HEK293 (cell line): ENCODE results near the gene BCR.

Experiments
- GLIS2 ChIP-seq: fragments of 450-650 bp; formaldehyde crosslinking; IDR thresholded peaks from 2 replicates; pipeline ENCODE4 v1.5.1; 2016; ENCODE audit warnings: missing biosample characterization, missing genetic modification characterization
- HOXD13 ChIP-seq: sonication (generic); formaldehyde crosslinking; IDR thresholded peaks from 2 replicates; pipeline ENCODE4 v1.8.0; 2022; ENCODE audit warnings: missing genetic modification reagents, borderline replicate concordance
- MYNN ChIP-seq: fragments of 450-650 bp; formaldehyde crosslinking; IDR thresholded peaks from 2 replicates; pipeline ENCODE4 v1.5.1; 2016; ENCODE audit warnings: missing biosample characterization, missing genetic modification characterization, borderline replicate concordance
- PRDM1 ChIP-seq: fragments of 450-650 bp; formaldehyde crosslinking; IDR thresholded peaks from 2 replicates; pipeline ENCODE4; 2016; ENCODE audit warnings: missing biosample characterization, missing genetic modification characterization
- TCF7L2 ChIP-seq: IDR thresholded peaks from 2 replicates; pipeline ENCODE4 v1.6.1; 2011; ENCODE audit warnings: low read depth, mild to moderate bottlenecking, inconsistent platforms, low read length, moderate library complexity, borderline replicate concordance
- ZBTB8A ChIP-seq: fragments of 450-650 bp; formaldehyde crosslinking; IDR thresholded peaks from 2 replicates; pipeline ENCODE4 v1.5.1; 2016; ENCODE audit warnings: missing biosample characterization, missing genetic modification characterization
- ZEB2 ChIP-seq: fragments of 450-650 bp; formaldehyde crosslinking; IDR thresholded peaks from 2 replicates; pipeline ENCODE4 v1.5.1; 2016; ENCODE audit warnings: missing biosample characterization, missing genetic modification characterization
- ZFP3 ChIP-seq: fragments of 450-650 bp; formaldehyde crosslinking; IDR thresholded peaks from 2 replicates; pipeline ENCODE4 v1.5.1; 2016; ENCODE audit warnings: low read depth, missing biosample characterization, missing genetic modification characterization
- ZIC2 ChIP-seq: fragments of 450-650 bp; formaldehyde crosslinking; IDR thresholded peaks from 2 replicates; pipeline ENCODE4 v1.5.1; 2016; ENCODE audit warnings: missing biosample characterization, missing genetic modification characterization
- ZNF138 ChIP-seq: fragments of 450-650 bp; formaldehyde crosslinking; IDR thresholded peaks from 2 replicates; pipeline ENCODE4 v1.5.1; 2016; ENCODE audit warnings: missing biosample characterization, missing genetic modification characterization, borderline replicate concordance
- ZNF146 ChIP-seq: fragments of 450-650 bp; formaldehyde crosslinking; IDR thresholded peaks from 2 replicates; pipeline ENCODE4 v1.5.1; 2016; ENCODE audit warnings: missing biosample characterization, missing genetic modification characterization
- ZNF16 ChIP-seq: fragments of 450-650 bp; formaldehyde crosslinking; IDR thresholded peaks from 2 replicates; pipeline ENCODE4 v1.5.1; 2016; ENCODE audit warnings: low read depth, missing biosample characterization, missing genetic modification characterization
- ZNF19 ChIP-seq: fragments of 450-650 bp; formaldehyde crosslinking; IDR thresholded peaks from 2 replicates; pipeline ENCODE4; 2016; ENCODE audit warnings: missing biosample characterization, missing genetic modification characterization, low read depth
- ZNF366 ChIP-seq: fragments of 450-650 bp; formaldehyde crosslinking; conservative IDR thresholded peaks from 2 replicates; pipeline ENCODE4 v1.5.1; 2016; ENCODE audit warnings: missing biosample characterization, missing genetic modification characterization
- ZNF560 ChIP-seq: fragments of 450-650 bp; formaldehyde crosslinking; IDR thresholded peaks from 2 replicates; pipeline ENCODE4 v1.5.1; 2017; ENCODE audit warnings: missing biosample characterization, missing genetic modification characterization, borderline replicate concordance
- ZNF561 ChIP-seq: fragments of 450-650 bp; IDR thresholded peaks from 2 replicates; pipeline ENCODE4 v1.5.1; 2018; ENCODE audit warnings: missing biosample characterization, missing genetic modification characterization, borderline replicate concordance
- ZNF623 ChIP-seq: fragments of 450-650 bp; formaldehyde crosslinking; IDR thresholded peaks from 2 replicates; pipeline ENCODE4 v1.5.1; 2016; ENCODE audit warnings: missing biosample characterization, missing genetic modification characterization
- ZNF701 ChIP-seq: fragments of 450-650 bp; formaldehyde crosslinking; IDR thresholded peaks from 2 replicates; pipeline ENCODE4 v1.5.1; 2016; ENCODE audit warnings: missing biosample characterization, missing genetic modification characterization
- ZNF830 ChIP-seq: fragments of 450-650 bp; IDR thresholded peaks from 2 replicates; pipeline ENCODE4 v1.5.0; 2018; ENCODE audit warnings: missing biosample characterization, missing genetic modification characterization, low read depth, mild to moderate bottlenecking, moderate library complexity
- TF ChIP-seq, protein P1 (sequence below): fragments of 450-650 bp; formaldehyde crosslinking; IDR thresholded peaks from 2 replicates; pipeline ENCODE4 v1.5.1; 2016; ENCODE audit warnings: missing biosample characterization, missing genetic modification characterization, borderline replicate concordance
- TF ChIP-seq, protein P2 (sequence below): fragments of 450-650 bp; formaldehyde crosslinking; IDR thresholded peaks from 2 replicates; pipeline ENCODE4 v1.5.1; 2016; ENCODE audit warnings: missing biosample characterization, missing genetic modification characterization, borderline replicate concordance
- TF ChIP-seq, protein P3 (sequence below): fragments of 450-650 bp; formaldehyde crosslinking; IDR thresholded peaks from 2 replicates; pipeline ENCODE4 v1.5.1; 2016; ENCODE audit warnings: missing biosample characterization, missing genetic modification characterization
- TF ChIP-seq, protein P4 (sequence below): fragments of 450-650 bp; formaldehyde crosslinking; IDR thresholded peaks from 2 replicates; pipeline ENCODE4 v1.5.1; 2016; ENCODE audit warnings: missing biosample characterization, missing genetic modification characterization
- TF ChIP-seq, protein P5 (sequence below): fragments of 450-650 bp; formaldehyde crosslinking; IDR thresholded peaks from 2 replicates; pipeline ENCODE4 v1.5.1; 2016; ENCODE audit warnings: missing biosample characterization, missing genetic modification characterization

BCR gene

DNA sequence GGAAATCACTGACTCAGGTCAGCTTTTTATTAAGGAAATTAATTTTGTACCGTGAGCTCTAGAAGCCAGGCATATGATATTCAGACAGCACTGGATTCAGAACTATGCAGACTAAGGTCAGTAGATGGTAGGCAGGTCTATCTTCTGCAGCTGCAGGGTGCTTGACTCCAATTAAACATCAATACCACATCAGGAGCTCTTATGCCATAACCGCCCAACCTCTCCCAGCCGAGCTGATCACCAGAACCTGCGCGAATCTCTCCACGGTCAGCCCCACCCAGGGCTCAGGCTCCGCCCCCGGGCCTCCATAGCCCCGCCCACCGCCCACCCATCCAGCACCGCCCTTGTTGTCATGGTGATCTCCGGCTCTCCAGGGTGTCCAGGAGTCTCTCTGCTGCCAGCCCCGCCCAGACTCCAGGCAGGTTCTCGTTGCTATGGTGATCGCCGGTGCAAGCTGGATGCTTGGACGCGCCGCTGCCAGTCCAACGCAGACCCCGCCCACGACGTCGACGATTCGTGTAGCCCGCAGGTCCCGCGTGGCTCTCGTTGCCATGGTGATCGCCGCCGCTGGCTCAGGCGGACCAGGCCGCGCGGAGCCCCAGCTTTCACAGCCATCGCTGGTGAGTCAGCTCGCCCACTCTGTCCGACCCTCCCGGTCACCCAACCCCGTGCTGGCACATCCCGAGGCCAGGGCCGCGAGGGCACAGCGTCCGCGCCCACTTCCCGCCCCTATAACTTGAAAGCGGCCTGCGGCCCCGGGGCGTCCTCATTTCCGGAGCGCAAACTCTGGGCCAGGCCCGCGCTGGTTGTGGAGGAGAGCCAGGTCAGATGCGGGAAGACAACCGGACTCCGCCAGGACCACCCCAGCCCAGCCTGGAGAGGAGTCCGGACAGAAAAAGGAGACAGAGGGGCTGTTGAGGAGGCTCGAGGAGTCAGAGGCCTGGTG, 35.1 kb upstream of the BCR start, which contains the start of gene RAB36 (continued):
- TF ChIP-seq ZNF19 (tag by site-specific recombination) (no peak), PRDM1 (no peak), ZNF701 (tag by site-specific recombination) (no peak), ZIC2 (tag by site-specific recombination) (peak; percentile 36; the same call in 1 of the 2 replicates), ZNF138 (tag by site-specific recombination) (no peak), ZNF561 (no peak), TCF7L2 (no peak), ZBTB8A (tag by site-specific recombination) (peak; percentile 59), ZNF16 (tag by site-specific recombination) (no peak), ZNF366 (tag by site-specific recombination) (no peak), ZFP3 (no peak), ZNF560 (tag by site-specific recombination) (no peak), MYNN (tag by site-specific recombination) (peak; percentile 84), ZNF146 (tag by site-specific recombination) (no peak), ZEB2 (tag by site-specific recombination) (peak; percentile 55; the same call in 1 of the 2 replicates), ZNF623 (tag by site-specific recombination) (no peak), GLIS2 (peak; percentile 48; the same call in 1 of the 2 replicates), ZNF830 (tag by site-specific recombination) (no peak), HOXD13 (CRISPR knock-in tag) (no peak)
- TF ChIP-seq, protein P1, sequence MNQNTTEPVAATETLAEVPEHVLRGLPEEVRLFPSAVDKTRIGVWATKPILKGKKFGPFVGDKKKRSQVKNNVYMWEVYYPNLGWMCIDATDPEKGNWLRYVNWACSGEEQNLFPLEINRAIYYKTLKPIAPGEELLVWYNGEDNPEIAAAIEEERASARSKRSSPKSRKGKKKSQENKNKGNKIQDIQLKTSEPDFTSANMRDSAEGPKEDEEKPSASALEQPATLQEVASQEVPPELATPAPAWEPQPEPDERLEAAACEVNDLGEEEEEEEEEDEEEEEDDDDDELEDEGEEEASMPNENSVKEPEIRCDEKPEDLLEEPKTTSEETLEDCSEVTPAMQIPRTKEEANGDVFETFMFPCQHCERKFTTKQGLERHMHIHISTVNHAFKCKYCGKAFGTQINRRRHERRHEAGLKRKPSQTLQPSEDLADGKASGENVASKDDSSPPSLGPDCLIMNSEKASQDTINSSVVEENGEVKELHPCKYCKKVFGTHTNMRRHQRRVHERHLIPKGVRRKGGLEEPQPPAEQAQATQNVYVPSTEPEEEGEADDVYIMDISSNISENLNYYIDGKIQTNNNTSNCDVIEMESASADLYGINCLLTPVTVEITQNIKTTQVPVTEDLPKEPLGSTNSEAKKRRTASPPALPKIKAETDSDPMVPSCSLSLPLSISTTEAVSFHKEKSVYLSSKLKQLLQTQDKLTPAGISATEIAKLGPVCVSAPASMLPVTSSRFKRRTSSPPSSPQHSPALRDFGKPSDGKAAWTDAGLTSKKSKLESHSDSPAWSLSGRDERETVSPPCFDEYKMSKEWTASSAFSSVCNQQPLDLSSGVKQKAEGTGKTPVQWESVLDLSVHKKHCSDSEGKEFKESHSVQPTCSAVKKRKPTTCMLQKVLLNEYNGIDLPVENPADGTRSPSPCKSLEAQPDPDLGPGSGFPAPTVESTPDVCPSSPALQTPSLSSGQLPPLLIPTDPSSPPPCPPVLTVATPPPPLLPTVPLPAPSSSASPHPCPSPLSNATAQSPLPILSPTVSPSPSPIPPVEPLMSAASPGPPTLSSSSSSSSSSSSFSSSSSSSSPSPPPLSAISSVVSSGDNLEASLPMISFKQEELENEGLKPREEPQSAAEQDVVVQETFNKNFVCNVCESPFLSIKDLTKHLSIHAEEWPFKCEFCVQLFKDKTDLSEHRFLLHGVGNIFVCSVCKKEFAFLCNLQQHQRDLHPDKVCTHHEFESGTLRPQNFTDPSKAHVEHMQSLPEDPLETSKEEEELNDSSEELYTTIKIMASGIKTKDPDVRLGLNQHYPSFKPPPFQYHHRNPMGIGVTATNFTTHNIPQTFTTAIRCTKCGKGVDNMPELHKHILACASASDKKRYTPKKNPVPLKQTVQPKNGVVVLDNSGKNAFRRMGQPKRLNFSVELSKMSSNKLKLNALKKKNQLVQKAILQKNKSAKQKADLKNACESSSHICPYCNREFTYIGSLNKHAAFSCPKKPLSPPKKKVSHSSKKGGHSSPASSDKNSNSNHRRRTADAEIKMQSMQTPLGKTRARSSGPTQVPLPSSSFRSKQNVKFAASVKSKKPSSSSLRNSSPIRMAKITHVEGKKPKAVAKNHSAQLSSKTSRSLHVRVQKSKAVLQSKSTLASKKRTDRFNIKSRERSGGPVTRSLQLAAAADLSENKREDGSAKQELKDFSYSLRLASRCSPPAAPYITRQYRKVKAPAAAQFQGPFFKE (tag by site-specific recombination), result no peak
- TF ChIP-seq, protein P2, sequence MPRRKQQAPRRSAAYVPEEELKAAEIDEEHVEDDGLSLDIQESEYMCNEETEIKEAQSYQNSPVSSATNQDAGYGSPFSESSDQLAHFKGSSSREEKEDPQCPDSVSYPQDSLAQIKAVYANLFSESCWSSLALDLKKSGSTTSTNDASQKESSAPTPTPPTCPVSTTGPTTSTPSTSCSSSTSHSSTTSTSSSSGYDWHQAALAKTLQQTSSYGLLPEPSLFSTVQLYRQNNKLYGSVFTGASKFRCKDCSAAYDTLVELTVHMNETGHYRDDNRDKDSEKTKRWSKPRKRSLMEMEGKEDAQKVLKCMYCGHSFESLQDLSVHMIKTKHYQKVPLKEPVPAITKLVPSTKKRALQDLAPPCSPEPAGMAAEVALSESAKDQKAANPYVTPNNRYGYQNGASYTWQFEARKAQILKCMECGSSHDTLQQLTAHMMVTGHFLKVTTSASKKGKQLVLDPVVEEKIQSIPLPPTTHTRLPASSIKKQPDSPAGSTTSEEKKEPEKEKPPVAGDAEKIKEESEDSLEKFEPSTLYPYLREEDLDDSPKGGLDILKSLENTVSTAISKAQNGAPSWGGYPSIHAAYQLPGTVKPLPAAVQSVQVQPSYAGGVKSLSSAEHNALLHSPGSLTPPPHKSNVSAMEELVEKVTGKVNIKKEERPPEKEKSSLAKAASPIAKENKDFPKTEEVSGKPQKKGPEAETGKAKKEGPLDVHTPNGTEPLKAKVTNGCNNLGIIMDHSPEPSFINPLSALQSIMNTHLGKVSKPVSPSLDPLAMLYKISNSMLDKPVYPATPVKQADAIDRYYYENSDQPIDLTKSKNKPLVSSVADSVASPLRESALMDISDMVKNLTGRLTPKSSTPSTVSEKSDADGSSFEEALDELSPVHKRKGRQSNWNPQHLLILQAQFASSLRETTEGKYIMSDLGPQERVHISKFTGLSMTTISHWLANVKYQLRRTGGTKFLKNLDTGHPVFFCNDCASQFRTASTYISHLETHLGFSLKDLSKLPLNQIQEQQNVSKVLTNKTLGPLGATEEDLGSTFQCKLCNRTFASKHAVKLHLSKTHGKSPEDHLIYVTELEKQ (tag by site-specific recombination), result no peak
- TF ChIP-seq, protein P3, sequence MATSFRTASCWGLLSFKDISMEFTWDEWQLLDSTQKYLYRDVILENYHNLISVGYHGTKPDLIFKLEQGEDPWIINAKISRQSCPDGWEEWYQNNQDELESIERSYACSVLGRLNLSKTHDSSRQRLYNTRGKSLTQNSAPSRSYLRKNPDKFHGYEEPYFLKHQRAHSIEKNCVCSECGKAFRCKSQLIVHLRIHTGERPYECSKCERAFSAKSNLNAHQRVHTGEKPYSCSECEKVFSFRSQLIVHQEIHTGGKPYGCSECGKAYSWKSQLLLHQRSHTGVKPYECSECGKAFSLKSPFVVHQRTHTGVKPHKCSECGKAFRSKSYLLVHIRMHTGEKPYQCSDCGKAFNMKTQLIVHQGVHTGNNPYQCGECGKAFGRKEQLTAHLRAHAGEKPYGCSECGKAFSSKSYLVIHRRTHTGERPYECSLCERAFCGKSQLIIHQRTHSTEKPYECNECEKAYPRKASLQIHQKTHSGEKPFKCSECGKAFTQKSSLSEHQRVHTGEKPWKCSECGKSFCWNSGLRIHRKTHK (tag by site-specific recombination), result no peak
- TF ChIP-seq, protein P4, sequence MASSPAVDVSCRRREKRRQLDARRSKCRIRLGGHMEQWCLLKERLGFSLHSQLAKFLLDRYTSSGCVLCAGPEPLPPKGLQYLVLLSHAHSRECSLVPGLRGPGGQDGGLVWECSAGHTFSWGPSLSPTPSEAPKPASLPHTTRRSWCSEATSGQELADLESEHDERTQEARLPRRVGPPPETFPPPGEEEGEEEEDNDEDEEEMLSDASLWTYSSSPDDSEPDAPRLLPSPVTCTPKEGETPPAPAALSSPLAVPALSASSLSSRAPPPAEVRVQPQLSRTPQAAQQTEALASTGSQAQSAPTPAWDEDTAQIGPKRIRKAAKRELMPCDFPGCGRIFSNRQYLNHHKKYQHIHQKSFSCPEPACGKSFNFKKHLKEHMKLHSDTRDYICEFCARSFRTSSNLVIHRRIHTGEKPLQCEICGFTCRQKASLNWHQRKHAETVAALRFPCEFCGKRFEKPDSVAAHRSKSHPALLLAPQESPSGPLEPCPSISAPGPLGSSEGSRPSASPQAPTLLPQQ (tag by site-specific recombination), result peak; percentile 69; the same call in 1 of the 2 replicates
- TF ChIP-seq, protein P5, sequence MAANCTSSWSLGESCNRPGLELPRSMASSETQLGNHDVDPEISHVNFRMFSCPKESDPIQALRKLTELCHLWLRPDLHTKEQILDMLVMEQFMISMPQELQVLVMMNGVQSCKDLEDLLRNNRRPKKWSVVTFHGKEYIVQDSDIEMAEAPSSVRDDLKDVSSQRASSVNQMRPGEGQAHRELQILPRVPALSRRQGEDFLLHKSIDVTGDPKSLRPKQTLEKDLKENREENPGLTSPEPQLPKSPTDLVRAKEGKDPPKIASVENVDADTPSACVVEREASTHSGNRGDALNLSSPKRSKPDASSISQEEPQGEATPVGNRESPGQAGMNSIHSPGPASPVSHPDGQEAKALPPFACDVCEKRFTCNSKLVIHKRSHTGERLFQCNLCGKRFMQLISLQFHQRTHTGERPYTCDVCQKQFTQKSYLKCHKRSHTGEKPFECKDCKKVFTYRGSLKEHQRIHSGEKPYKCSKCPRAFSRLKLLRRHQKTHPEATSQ, result peak; percentile 33; the same call in 1 of the 2 replicates
